NB4 (cell line): Measurements from ENCODE around the gene PLA2G12B.
"Not testable (repeated sequence)": the region's sequence is repeated elsewhere in the genome, so short reads cannot be mapped to it uniquely, and the experiment has no call there.

Experiments
- DNase-seq: peaks from one replicate; pipeline ENCODE4 v3.0.0; 2010; ENCODE audit warnings: low read depth
- H3K4me3 ChIP-seq: one replicate; pipeline ENCODE4 v1.5.1; 2011; ENCODE audit warnings: mild to moderate bottlenecking, low read depth, low read length, moderate library complexity
- CTCF ChIP-seq: IDR thresholded peaks from one replicate; pipeline ENCODE4 v1.5.1; 2012; ENCODE audit warnings: low read depth, low read length
- MAX ChIP-seq: IDR thresholded peaks from 2 replicates; pipeline ENCODE4 v1.6.1; 2011; ENCODE audit warnings: low read depth, low read length
- MYC ChIP-seq: IDR thresholded peaks from 2 replicates; pipeline ENCODE4 v1.6.1; 2011; ENCODE audit warnings: low read depth, low read length
- POLR2A ChIP-seq: IDR thresholded peaks from 2 replicates; pipeline ENCODE4 v1.6.1; 2011; ENCODE audit warnings: mild to moderate bottlenecking; ENCODE audit not compliant: insufficient read length; ENCODE audit errors: extremely low read depth

Gene PLA2G12B

GRCh38 chr10:72930276-72930675, 24.3 kb downstream of the PLA2G12B start:
- no peak for DNase-seq
- TF ChIP-seq MAX (no peak), MYC (no peak), POLR2A (no peak), CTCF (no peak)
- H3K4me3 ChIP-seq: no peak overlapping the region

GRCh38 chr10:72928798-72929197, 25.8 kb downstream of the PLA2G12B start:
- TF ChIP-seq CTCF: no peak
- no peak overlapping the region for H3K4me3 ChIP-seq
- no peak for DNase-seq

GRCh38 chr10:72927485-72927884, 27.1 kb downstream of the PLA2G12B start:
- TF ChIP-seq CTCF: no peak
- no peak for TF ChIP-seq POLR2A
- TF ChIP-seq MAX: no peak
- TF ChIP-seq MYC: no peak
- no peak for DNase-seq

GRCh38 chr10:72925951-72926465, 28.6 kb downstream of the PLA2G12B start:
- DNase-seq: no peak

More at GRCh38 chr10:72927485-72927884, 27.1 kb downstream of the PLA2G12B start:
- H3K4me3 ChIP-seq: no peak overlapping the region

GRCh38 chr10:72924351-72924750, 30.3 kb downstream of the PLA2G12B start:
- H3K4me3 ChIP-seq: no peak overlapping the region
- no peak for TF ChIP-seq CTCF
- no peak for TF ChIP-seq POLR2A
- no peak for DNase-seq

More at GRCh38 chr10:72925951-72926465, 28.6 kb downstream of the PLA2G12B start:
- no peak overlapping the region for H3K4me3 ChIP-seq
- TF ChIP-seq MAX (no peak), MYC (no peak), CTCF (no peak), POLR2A (no peak)

- not testable (repeated sequence) for DNase-seq, H3K4me3 ChIP-seq
These were observed 33.4 kb downstream of the PLA2G12B start for GRCh38 chr10:72921147-72921683.

- TF ChIP-seq POLR2A: no peak
- no peak for TF ChIP-seq MYC
- no peak for TF ChIP-seq MAX
- no peak for TF ChIP-seq CTCF
- no peak for DNase-seq
- no peak overlapping the region for H3K4me3 ChIP-seq
These were observed 36.3 kb downstream of the PLA2G12B start for GRCh38 chr10:72918352-72918751.

- DNase-seq, H3K4me3 ChIP-seq: not testable (repeated sequence)
These were observed 36.7 kb downstream of the PLA2G12B start for GRCh38 chr10:72917803-72918332.

GRCh38 chr10:72917201-72917600, 37.4 kb downstream of the PLA2G12B start:
- H3K4me3 ChIP-seq: not testable (repeated sequence)

More at GRCh38 chr10:72917201-72917600, 37.4 kb downstream of the PLA2G12B start:
- not testable (repeated sequence) for DNase-seq
